IPS DF 4.7 (cell line): ENCODE data around the gene ANKRD29.
"Not testable (repeated sequence)": the region's sequence is repeated elsewhere in the genome, so short reads cannot be mapped to it uniquely, and the experiment has no call there.

ENCODE experiments used
- DNase-seq: peaks from one replicate; pipeline ENCODE4 v3.0.0-alpha.2; 2013; ENCODE audit warnings: low spot score; ENCODE audit errors: extremely low read depth

The ANKRD29 gene

DNA sequence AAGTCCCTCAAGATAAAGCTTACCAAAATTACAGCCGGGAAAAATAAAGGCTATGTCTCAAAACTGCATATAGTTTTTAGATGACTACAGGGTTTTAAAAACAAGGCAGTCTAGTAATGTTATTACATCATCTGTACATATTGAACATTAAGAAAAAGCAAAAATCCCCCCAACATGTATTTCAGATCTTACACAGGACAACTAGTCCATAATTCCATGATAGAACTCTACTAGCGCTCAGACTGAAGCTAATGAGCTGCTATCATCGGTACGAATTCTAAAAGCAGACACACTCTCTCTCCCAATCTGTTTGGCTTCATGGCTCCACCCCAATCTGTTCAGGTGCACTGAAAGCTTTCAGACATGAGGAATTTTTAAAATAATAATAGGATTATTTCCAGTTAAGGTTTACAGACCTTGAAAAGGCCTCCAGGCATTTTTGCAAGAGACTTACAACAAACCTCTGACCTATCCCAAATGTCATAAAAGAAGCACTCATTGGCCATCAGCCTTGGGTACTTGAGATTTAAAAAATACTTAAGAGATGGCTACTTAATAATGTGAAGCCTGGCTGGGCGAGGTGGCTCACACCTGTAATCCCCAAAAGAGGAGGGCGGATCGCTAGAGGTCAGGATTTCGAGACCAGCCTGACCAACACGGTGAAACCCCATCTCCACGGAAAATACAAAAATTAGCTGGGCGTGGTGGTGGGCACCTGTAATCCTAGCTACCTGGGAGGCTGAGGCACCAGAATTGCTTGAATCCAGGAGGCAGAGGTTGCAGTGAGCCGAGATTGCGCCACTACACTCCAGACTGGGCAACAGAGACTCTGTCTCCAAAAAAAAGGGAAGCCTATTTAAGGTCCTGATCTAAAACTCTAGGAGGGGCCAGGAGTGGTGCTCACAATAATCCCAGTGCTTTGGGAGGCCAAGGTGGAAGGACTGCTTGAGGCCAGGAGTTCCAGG lies 78.4 kb downstream of the ANKRD29 start:
- no peak for DNase-seq

DNA sequence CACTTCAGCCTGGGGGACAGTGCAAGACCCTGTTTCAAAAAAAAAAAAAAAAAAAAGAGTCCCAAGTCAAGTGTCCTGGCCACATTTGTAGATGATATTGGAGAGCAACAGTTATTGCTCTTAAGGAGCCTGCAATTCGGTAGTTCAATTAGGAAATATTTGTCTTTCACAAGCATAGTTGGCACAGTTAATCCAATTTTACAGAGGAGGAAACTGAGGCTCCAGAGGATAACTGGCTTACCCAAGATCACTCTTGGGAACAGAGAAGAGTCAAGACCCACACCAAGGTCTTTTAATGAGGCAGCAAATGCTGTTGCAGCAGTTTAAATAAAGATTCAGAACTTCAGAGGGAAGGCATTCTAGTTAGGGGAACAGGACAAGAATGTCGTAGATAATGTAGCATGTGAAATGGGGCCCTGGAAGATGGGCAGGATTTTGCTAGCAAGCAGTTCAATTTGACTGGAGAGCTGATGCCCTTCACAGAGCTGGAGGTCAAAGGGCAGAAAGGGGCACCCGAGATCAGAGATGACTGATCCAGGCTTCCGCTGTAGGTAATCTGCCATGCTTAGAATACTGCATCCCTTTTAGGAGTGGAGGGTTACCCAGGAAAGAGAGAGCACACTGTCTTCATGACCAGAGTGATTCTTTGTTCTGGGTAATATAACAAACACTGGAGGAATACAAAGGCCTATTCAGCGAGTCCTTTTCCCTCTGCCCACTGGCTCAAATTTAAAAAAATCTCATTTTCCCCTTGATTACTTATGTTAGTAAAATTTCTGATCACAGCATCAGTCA lies 79.4 kb downstream of the ANKRD29 start:
- no peak for DNase-seq

DNA sequence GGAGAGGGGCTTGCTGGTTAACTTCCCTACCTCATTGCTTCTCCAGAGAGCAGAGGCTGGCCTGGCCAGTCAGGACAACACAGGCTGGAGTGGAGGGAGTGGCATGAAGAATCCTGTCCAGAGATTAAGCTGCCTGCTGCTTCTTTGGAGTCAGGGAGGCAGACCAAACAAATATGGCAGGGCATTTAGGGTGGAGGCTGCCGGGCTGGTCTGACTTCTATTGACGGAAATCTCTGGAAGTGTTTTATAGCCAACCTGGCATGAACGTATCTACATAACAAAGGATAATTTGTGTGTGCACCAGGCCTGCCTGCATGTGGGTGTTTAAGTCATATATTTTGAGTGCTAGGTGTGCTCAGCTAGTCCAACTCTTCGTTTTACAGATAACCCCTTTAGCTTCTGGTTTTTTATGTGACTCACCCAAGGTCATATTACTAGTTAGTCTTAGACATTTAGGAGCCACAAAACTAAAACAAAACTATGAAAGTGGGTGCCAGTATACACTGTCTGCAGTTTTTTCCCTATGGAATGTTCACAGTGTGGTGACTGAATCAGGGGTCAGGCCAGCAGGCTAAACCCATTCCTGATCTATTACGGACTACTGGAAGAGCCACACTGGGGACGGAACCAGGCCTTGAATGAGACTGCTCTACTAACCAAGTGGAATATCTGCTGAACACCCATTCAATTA lies 81.9 kb downstream of the ANKRD29 start:
- no peak for DNase-seq

DNA sequence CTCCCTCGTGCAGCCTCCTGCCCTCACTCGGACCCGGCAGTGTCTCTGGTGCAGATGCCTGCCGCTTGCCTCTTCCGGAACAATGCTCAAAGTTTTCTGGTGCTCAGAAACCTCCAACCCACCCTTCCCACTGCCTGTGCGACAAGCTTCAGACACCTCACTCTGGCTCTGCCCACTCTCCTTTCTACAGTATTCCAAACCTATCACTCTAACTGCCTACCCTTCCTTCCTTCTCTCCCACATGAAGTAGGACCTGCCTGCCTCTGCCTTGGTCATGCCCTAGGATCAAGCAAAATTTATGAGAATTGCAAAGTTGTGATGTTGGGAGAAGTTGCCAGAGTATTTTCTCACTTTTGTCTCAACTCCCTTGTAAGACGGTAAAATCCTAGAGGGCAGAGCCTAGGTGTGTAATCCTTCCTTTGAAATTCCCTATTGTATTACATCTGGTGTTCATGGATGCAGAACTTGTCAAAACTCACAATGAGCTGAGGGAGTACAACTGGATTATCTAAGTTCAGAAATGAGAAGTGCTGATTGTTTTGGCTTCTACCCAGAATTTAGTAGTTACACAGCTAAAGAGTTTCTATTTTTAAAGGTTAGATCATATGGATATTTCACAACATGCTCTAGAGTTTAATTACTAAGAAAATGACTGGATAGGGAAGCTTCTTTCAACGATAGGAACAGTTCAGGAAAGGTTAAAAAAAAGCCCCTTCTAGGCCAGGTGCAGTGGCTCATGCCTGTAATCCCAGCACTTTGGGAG lies 83.6 kb downstream of the ANKRD29 start:
- DNase-seq: no peak

DNA sequence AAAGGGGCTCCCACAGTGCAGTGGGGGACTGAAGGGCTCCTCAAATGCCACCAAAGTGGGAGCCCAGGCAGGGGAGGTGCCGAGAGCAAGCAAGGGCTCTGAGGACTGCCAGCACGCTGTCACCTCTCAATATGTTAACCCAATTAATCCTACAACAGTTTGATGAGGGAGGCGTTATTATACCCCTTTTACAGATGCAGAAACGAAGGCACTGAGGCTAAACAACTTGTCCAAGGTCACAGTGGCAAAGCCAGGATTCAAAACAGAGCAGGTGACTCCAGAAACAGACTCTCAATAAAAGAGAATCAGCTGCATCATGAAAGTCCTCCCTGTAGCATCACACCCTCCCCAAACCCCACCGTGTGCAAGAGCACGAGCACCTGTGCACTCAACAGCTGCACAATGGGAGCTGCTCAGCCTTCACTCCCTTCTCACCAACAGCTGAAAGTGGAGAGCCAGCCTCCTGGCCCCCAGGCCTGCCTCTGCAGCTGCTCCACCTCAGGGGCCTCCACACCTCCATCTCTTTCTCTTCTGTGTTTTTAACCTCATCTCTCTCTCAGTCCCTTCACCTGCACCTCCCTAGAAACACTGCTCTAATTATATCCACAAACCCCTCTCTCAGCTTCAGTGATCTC lies 84.5 kb downstream of the ANKRD29 start:
- no peak for DNase-seq

DNA sequence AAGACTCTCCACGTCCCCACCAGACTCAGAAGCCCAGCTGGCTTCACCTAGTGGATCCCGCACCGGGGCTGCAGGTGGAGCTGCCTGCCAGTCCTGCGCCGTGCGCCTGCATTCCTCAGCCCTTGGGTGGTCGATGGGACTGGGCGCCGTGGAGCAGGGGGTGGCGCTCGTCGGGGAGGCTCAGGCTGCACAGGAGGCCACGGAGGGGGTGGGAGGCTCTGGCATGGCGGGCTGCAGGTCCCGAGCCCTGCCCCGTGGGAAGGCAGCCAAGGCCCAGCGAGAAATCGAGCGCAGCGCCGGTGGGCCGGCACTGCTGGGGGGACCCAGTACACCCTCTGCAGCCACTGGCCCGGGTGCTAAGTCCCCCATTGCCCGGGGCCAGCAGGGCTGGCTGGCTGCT lies 85.2 kb downstream of the ANKRD29 start:
- not testable (repeated sequence) for DNase-seq

DNA sequence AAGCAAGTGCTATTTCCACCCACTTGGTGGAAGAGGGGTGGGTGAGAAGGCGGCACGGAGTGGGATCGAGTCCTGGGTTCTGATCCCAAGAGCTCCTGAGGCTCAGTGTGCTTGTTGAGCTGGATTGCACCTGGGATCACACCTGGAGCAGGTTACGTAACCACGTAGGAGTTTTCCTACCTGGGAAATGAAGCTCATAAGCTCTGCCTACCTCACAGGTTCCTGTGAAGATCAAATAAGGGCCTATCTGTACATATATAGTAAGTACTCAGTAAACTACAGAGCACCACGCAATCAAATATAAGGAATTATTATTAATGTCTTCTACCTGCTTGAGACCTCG lies 87.4 kb downstream of the ANKRD29 start:
- DNase-seq: no peak

DNA sequence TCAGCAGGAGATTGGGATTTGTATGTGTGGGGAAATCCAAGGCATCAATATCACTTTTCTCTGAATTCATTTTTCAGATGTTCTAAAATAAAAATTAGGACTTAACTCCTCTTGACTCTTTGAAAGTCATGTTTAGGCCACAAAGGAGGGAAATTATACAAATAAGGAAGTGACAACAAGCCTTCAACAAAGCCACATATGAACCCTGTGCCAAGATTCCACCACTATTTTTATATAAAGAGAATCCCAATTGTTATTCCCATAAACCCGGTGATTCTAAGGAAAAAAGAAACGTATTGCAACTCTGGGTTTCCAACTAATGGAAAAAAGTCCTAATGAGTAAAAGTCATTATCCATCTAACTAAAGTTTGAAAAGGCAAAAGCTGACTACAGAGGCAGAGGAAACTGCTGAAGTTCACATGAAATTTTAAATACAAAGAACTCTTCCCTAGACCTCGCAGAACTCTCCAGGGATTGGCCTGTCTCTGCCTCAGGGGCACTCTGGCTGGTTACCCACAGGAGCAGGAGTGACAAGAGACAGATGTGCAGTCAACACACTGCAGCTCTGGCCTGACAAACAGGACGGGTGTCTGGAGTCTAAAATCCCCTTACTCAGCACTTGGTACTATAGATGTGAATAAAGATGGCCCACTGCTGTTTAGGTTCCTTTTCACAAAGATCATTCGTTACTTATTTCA lies 88.0 kb downstream of the ANKRD29 start:
- no peak for DNase-seq

DNA sequence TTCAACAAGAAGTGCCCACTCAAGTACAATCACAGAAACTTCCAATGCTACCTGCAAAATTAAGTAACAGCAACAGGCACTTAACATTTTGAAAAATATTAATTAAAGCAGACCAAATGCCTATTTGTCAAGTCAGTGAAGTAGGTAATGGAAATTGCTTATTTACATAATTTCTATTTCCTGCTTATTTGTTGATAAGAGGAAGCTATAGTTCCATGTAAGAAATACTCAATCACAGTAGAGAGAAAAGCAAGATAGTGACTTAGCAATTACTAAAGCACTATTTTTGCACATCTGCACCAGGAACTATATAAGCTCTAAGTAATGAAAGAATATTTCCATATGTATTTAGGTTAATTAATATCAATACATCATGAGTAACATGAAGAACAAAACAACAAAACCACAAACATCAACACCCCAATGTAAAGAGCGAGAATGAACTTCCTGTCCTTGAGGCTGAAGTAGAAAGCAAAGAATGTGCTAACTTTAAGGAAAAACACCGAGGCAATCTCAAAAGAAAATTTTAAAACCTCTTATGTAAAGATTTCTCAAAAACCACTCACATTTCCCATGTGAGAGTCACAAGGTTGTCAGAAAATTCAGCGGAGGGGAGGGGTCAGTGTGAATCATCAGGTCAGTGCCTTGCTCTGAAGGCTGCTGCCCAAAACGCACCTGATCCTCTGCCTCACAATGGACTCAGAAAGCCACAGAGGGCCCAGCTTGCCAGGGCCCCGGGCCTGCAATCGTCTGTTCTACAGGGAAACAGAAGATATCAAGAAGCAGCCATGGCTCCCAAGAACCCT lies 88.9 kb downstream of the ANKRD29 start:
- no peak for DNase-seq

DNA sequence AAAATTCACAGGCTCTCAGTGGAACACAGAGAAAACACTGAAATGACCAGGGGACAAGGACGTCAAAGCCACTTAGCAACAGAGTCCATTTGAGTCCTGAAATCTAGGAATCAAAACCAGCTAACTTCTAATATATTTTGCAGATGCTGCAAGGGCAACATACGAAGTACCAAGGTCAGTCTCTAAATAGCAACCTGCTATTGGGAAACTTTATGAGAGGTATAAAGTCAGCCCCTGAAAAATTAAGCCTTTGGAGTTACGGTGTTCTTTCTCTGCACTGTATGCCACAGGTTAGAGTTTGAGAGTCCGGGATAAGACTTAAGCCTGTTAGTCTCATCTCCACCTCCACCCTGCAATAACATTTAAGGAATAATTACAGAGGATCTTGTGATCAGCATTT lies 89.7 kb downstream of the ANKRD29 start:
- no peak for DNase-seq

DNA sequence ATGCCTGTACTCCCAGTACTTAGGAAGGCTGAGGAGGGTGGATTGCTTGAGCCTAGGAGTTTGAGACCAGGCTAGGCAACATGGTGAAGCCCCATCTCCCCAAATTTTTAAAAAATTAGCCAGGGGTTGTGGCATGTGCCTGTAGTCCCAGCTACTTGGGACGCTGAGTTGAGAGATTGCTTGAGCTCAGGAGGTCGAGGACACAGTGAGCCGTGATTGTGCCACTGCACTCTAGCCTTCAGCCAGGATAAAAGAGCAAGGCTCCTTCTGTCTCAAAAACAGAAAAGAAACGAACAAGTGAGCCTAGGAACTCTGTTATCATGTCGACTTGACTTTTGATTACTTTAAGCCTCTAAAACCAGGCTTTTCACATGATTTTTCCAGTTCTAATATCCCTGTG lies 90.1 kb downstream of the ANKRD29 start:
- DNase-seq: no peak

DNA sequence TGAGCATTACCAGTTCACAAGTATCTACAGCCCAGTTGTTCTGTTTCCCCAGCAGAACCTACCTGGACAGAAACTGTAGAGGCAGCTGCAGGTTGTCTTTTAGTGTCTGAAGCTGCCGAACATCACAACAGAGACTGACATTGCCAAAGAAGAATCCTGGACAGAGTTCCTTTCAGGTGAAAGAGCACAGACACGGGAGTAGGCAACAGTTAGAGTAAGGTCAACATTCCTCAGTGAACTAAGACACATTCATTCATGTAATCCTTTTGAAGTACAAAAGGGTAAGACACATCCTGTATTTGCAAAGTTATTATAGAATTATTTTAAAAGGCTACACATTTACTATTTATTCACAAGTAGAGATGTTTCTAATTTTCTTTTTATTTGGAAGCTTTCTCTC lies 90.7 kb downstream of the ANKRD29 start:
- no peak for DNase-seq

DNA sequence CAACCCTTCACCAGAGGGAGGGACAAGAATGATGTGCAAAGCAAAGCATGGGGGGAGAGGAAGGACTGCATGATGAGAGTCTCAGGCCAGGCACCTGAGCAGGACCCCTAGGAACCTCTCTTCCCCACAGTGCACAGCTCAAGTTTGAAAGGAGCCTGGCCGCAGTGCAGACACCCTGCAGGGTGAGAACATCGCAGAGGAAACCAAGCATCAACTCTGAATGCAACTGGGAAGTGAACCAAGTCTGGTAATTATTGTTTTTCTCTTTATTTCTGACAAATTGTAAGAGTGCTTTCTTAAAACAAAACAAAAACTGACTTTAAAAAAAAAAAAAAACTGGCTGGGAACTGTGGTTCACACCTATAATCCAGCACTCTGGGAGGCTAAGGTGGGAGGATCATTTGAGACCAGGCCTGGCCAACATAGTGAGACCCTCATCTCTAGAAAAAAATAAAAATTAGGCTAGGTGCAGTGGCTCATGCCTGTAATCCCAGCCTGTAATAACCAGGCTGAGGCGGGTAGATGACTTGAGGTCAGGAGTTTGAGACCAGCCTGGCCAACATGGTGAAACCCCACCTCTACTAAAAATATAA lies 91.7 kb downstream of the ANKRD29 start:
- no peak for DNase-seq

DNA sequence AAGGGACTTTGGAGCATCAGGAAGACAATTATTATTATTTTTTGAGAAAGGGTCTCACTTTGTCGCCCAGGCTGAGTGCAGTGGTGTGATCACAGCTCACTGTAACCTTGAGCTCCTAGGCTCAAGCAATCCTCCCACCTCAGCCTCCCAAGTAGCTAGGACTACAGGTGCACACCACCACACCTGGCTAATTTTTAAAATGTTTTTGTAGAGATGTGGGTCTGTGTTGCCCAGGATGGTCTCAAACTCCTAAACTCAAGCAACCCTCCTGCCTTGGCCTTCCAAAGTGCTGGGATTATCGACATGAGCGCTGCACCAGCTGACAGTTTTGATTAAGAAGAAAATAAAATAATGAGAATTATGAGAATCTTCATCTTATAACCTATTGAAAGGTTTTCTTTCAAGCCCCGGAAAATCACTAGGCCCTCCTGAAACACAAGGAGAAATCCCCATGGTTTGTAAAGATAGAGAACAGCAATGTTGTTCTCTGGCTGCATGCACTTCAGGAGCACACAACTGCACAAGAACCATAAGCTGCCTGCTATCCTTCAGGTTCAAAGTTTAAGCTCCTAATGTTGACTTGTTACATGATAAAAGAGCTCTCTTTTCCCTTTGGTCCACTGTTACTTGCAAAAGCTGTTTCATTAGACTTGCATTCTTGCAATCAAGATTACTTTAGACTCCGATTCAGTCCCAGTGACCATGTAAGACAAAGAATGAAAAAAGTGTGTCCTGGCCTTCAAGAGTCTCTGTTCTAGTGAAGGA lies 93.2 kb downstream of the ANKRD29 start:
- DNase-seq: no peak

DNA sequence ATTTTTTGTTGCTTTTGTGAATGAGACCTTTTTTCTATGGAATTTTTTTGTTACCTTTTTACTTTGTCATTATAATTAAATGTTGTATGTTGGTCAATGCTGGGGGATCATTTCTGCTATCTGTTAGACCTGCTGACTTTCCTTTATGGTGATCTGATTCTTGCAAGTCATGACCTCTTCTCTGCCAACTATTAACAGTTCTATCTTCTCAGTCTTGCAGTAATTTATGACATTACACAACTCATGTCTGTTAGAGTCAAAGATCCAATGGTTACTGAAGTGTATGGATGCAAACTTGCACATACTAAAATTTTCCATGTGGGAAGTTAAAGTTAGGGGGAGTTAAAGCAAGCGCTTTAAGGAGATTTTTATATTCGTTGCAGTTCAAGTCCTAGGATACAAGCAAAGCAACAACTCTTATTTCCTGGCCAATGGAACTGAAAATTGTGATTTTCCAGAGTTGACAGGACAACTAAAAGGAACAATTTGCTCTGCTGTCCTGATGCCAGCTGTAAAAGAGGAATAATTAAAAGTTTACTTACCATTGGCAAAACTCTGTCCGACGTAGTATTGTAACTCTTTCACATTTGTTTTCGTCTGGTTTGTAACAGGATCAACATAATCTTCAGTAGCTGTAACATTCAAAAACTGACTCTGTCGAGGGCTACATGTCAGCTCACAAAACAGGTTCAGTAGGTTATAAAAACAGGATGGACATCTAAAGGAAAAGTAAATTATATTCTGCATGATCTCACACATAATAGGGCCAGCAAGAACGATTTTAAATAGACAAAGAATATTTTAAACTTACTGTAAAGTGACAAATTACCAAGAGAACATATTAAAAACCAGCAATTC lies 94.2 kb downstream of the ANKRD29 start:
- DNase-seq: no peak

DNA sequence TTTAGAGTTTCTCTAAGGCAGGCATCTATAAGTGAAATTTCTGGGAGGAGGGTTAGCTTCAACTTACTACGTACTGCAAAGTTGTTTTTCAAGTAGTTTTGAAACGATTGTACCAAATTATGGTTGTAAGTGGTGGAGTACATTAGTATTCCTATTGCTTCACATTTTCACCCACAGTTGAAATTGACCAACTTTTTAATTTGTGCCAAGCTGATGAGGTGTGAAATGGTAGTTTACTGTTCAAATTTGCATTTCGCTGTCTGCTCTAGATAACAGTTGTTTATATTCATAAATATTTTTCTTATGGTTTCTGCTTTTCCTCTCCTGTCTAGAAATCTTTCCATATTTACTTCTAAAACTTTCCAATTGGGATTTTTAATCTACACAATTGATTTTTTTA lies 95.0 kb downstream of the ANKRD29 start:
- DNase-seq: no peak

DNA sequence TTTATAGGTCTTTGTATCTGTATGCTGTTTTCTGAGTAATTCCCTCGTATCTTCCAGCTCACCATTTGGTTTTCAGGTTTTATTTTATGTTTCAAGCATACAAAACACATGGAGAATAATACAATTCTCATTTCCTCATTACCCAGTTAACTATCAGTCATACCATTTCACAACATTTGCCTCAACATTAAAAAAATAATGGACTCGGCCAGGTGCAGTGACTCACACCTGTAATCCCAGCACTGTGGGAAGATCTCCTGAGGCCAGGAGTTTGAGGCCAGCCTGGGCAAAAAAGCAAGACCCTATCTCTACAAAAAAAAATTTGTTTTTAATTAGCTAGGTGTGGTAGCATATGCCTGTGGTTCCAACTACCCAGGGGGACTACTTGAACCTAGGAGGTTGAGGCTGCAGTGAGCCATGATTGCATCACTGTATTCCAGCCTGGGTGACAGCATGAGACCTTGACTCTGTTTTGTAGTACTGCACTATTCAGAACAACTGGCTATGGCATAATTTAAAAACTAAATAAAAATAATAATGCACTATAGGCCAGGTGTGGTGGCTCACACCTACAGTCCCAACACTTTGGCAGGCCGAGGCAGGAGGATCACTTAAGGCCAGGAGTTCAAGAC lies 96.7 kb downstream of the ANKRD29 start:
- DNase-seq: no peak
